Measurements from ENCODE around the gene LKAAEAR1. TPM values are rescaled to one million over a fixed set of nuclear protein-coding genes. Genes with fewer than 3 reads are reported as not detected.
A peak's percentile ranks its signal among the peaks of the same experiment; 100 is the strongest.

The LKAAEAR1 gene
- total and polyA plus RNA-seq, 3 experiments from 2014 or later, result 0.29 to 1.2 (median 0.39) TPM

GRCh38 chr20:64107736-64108457, 23.7 kb upstream of the LKAAEAR1 start:
- Mint-ChIP-seq H3K9me3 (no peaks in the 10 kb centered on the region), H3K4me1 (peaks cover 0 to 6% (median 2%) of the 10 kb centered on the region in 3 donors), H3K27ac (no peak overlapping the region), H3K36me3 (no peaks in the 10 kb centered on the region), H3K4me3 (no peak overlapping the region), H3K27me3 (peaks cover 6 to 12% of the 10 kb centered on the region in 2 donors)
- H3K27ac ChIP-seq (ENCODE audit: low read depth, low read length), result no peak overlapping the region
- ChIA-PET CTCF (no interaction called here), POLR2A (no interaction called here)
- DNase-seq, result peak in 1 of 5 donors; percentile 39
- no peaks in the 10 kb centered on the region for H3K4me1 ChIP-seq (ENCODE audit: insufficient read depth, low read length)
- H3K36me3 ChIP-seq (ENCODE audit: insufficient read depth, low read length), result no peaks in the 10 kb centered on the region
- H3K4me3 ChIP-seq (ENCODE audit: low read length), result no peak overlapping the region
- H3K27me3 ChIP-seq (ENCODE audit: insufficient read depth, low read length, poor library complexity, severe bottlenecking), result no peaks in the 10 kb centered on the region
- H3K9me3 ChIP-seq (ENCODE audit: low read length), result no peaks in the 10 kb centered on the region

GRCh38 chr20:64106981-64107735, 23.0 kb upstream of the LKAAEAR1 start, which contains the start of gene NPBWR2:
Gene NPBWR2, minus strand, starts transcription at chr20:64107565. Its CDS starts 734 bp downstream, at chr20:64106831.
- Histone ChIP-seq H3K9me3 (ENCODE audit: low read length) (no peaks in the 10 kb centered on the region), H3K36me3 (ENCODE audit: insufficient read depth, low read length) (no peaks in the 10 kb centered on the region), H3K4me1 (ENCODE audit: insufficient read depth, low read length) (no peaks in the 10 kb centered on the region), H3K4me3 (ENCODE audit: low read length) (no peak within 1 kb of the TSS), H3K27ac (ENCODE audit: low read depth, low read length) (no peak within 1 kb of the TSS), H3K27me3 (ENCODE audit: insufficient read depth, low read length, poor library complexity, severe bottlenecking) (no peaks in the 10 kb centered on the region)
- peak within 1 kb of the TSS in 1 of 8 donors; percentile 33 for H3K27ac Mint-ChIP-seq
- H3K9me3 Mint-ChIP-seq, result no peaks in the 10 kb centered on the region
- H3K36me3 Mint-ChIP-seq, result no peaks in the 10 kb centered on the region
- H3K4me3 Mint-ChIP-seq, result no peak within 1 kb of the TSS
- ChIA-PET CTCF (no interaction called here), POLR2A (no interaction called here)
- H3K4me1 Mint-ChIP-seq, result peaks cover 0 to 10% (median 4%) of the 10 kb centered on the region in 3 donors
- H3K27me3 Mint-ChIP-seq, result peaks cover 9 to 15% of the 10 kb centered on the region in 2 donors
- DNase-seq, result peak in 2 of 5 donors; percentile 29 to 51

GRCh38 chr20:64106435-64106961, 22.3 kb upstream of the LKAAEAR1 start:
- peaks cover 5% of the 10 kb centered on the region for H3K27me3 ChIP-seq (ENCODE audit: insufficient read depth, low read length, poor library complexity, severe bottlenecking)
- no peaks in the 10 kb centered on the region for H3K9me3 ChIP-seq (ENCODE audit: low read length)
- no peaks in the 10 kb centered on the region for H3K36me3 Mint-ChIP-seq
- ChIA-PET POLR2A (no interaction called here), CTCF (no interaction called here)
- H3K4me3 Mint-ChIP-seq, result no peak overlapping the region
- H3K27ac Mint-ChIP-seq, result no peak overlapping the region
- H3K4me1 Mint-ChIP-seq, result peaks cover 0 to 12% (median 4%) of the 10 kb centered on the region in 3 donors
- no peaks in the 10 kb centered on the region for H3K9me3 Mint-ChIP-seq
- peaks cover 9 to 17% of the 10 kb centered on the region in 2 donors for H3K27me3 Mint-ChIP-seq
- H3K4me1 ChIP-seq (ENCODE audit: insufficient read depth, low read length), result peaks cover 5% of the 10 kb centered on the region
- H3K36me3 ChIP-seq (ENCODE audit: insufficient read depth, low read length), result no peaks in the 10 kb centered on the region
- no peak overlapping the region for H3K27ac ChIP-seq (ENCODE audit: low read depth, low read length)
- H3K4me3 ChIP-seq (ENCODE audit: low read length), result no peak overlapping the region
- DNase-seq, result peak in 1 of 5 donors; percentile 36

- H3K27ac ChIP-seq (ENCODE audit: low read depth, low read length), result no peak overlapping the region
- POLR2A ChIA-PET, result no interaction called here
- no peaks in the 10 kb centered on the region for H3K36me3 ChIP-seq (ENCODE audit: insufficient read depth, low read length)
- no peaks in the 10 kb centered on the region for H3K9me3 ChIP-seq (ENCODE audit: low read length)
- H3K9me3 Mint-ChIP-seq, result no peaks in the 10 kb centered on the region
- no peak for DNase-seq
- no peak overlapping the region for H3K27ac Mint-ChIP-seq
- CTCF ChIA-PET, result no interaction called here
- H3K4me1 Mint-ChIP-seq, result peaks cover 0 to 18% (median 9%) of the 10 kb centered on the region in 3 donors
- H3K27me3 Mint-ChIP-seq, result peaks cover 9 to 23% of the 10 kb centered on the region in 2 donors
- H3K27me3 ChIP-seq (ENCODE audit: insufficient read depth, low read length, poor library complexity, severe bottlenecking), result peaks cover 7% of the 10 kb centered on the region
- H3K36me3 Mint-ChIP-seq, result no peaks in the 10 kb centered on the region
- no peak overlapping the region for H3K4me3 Mint-ChIP-seq
- peaks cover 6% of the 10 kb centered on the region for H3K4me1 ChIP-seq (ENCODE audit: insufficient read depth, low read length)
- H3K4me3 ChIP-seq (ENCODE audit: low read length), result no peak overlapping the region
Measured at GRCh38 chr20:64105846-64106434, 21.7 kb upstream of the LKAAEAR1 start.

GRCh38 chr20:64104667-64105451, 20.7 kb upstream of the LKAAEAR1 start:
- Histone ChIP-seq H3K27ac (ENCODE audit: low read depth, low read length) (no peak overlapping the region), H3K9me3 (ENCODE audit: low read length) (no peaks in the 10 kb centered on the region), H3K27me3 (ENCODE audit: insufficient read depth, low read length, poor library complexity, severe bottlenecking) (peaks cover 7% of the 10 kb centered on the region), H3K4me3 (ENCODE audit: low read length) (no peak overlapping the region), H3K36me3 (ENCODE audit: insufficient read depth, low read length) (no peaks in the 10 kb centered on the region), H3K4me1 (ENCODE audit: insufficient read depth, low read length) (peaks cover 6% of the 10 kb centered on the region)
- H3K9me3 Mint-ChIP-seq, result no peaks in the 10 kb centered on the region
- H3K4me3 Mint-ChIP-seq, result no peak overlapping the region
- DNase-seq, result no peak
- H3K27me3 Mint-ChIP-seq, result peaks cover 9 to 23% of the 10 kb centered on the region in 2 donors
- no peaks in the 10 kb centered on the region for H3K36me3 Mint-ChIP-seq
- peaks cover 0 to 29% (median 13%) of the 10 kb centered on the region in 3 donors for H3K4me1 Mint-ChIP-seq
- ChIA-PET POLR2A (no interaction called here), CTCF (no interaction called here)
- H3K27ac Mint-ChIP-seq, result no peak overlapping the region

- H3K27ac ChIP-seq (ENCODE audit: low read depth, low read length), result no peak overlapping the region
- H3K36me3 Mint-ChIP-seq, result no peaks in the 10 kb centered on the region
- H3K4me3 Mint-ChIP-seq, result peak overlapping the region in 1 of 7 donors; percentile 24
- DNase-seq, result no peak
- H3K27me3 ChIP-seq (ENCODE audit: insufficient read depth, low read length, poor library complexity, severe bottlenecking), result peaks cover 7% of the 10 kb centered on the region
- H3K4me3 ChIP-seq (ENCODE audit: low read length), result no peak overlapping the region
- ChIA-PET POLR2A (no interaction called here), CTCF (no interaction called here)
- peak overlapping the region in 1 of 8 donors; percentile 42 for H3K27ac Mint-ChIP-seq
- peaks cover 6% of the 10 kb centered on the region for H3K4me1 ChIP-seq (ENCODE audit: insufficient read depth, low read length)
- no peaks in the 10 kb centered on the region for H3K9me3 ChIP-seq (ENCODE audit: low read length)
- peaks cover 0 to 31% (median 13%) of the 10 kb centered on the region in 3 donors for H3K4me1 Mint-ChIP-seq
- peaks cover 9 to 23% of the 10 kb centered on the region in 2 donors for H3K27me3 Mint-ChIP-seq
- no peaks in the 10 kb centered on the region for H3K36me3 ChIP-seq (ENCODE audit: insufficient read depth, low read length)
- no peaks in the 10 kb centered on the region for H3K9me3 Mint-ChIP-seq
Measured at GRCh38 chr20:64103871-64104666, 19.9 kb upstream of the LKAAEAR1 start.
